Stimulated activated CD4-positive, alpha-beta T cell treated with anti-CD3 and anti-CD28 coated beads, TNF-alpha, amount 100 ng/mL, for 48 hours (primary cell): Measurements from ENCODE around the gene TLCD1.

Experiments used
- DNase-seq, 3 donors: peaks; one replicate each; pipeline ENCODE4 v3.0.0-alpha.2; 2020; ENCODE audit warnings: low read depth in 3 of 3

The TLCD1 gene

GRCh38 chr17:28712705-28713415 lies 13.2 kb downstream of the TLCD1 start:
- DNase-seq: no peak

- peak in 2 of 3 donors; percentile 50 to 67 for DNase-seq
Observed at GRCh38 chr17:28712032-28712704, 13.9 kb downstream of the TLCD1 start.

GRCh38 chr17:28711723-28712031 lies 14.4 kb downstream of the TLCD1 start, which contains the start of gene PROCA1:
TSS of gene PROCA1 (minus strand) at chr17:28711888. CDS start at chr17:28711660, 228 bp downstream.
- no peak for DNase-seq

GRCh38 chr17:28710861-28711722 lies 14.9 kb downstream of the TLCD1 start:
- peak; percentile 85 to 87 (median 86) for DNase-seq

GRCh38 chr17:28707339-28707720 lies 18.7 kb downstream of the TLCD1 start:
- no peak for DNase-seq

GRCh38 chr17:28706471-28707338 lies 19.3 kb downstream of the TLCD1 start:
- no peak for DNase-seq

GRCh38 chr17:28705728-28706334 lies 20.2 kb downstream of the TLCD1 start:
- no peak for DNase-seq

- DNase-seq: no peak
Observed at GRCh38 chr17:28705074-28705659, 20.9 kb downstream of the TLCD1 start.

GRCh38 chr17:28704219-28704858 lies 21.7 kb downstream of the TLCD1 start:
- no peak for DNase-seq

- DNase-seq: no peak
Observed at GRCh38 chr17:28703552-28704218, 22.3 kb downstream of the TLCD1 start.

GRCh38 chr17:28702752-28703150 lies 23.3 kb downstream of the TLCD1 start:
- no peak for DNase-seq

GRCh38 chr17:28702026-28702751 lies 23.8 kb downstream of the TLCD1 start:
- DNase-seq: no peak

- no peak for DNase-seq
Observed at GRCh38 chr17:28700830-28701492, 25.1 kb downstream of the TLCD1 start.

- no peak for DNase-seq
Observed at GRCh38 chr17:28700278-28700677, 25.8 kb downstream of the TLCD1 start.

- no peak for DNase-seq
Observed at GRCh38 chr17:28698253-28698941, 27.6 kb downstream of the TLCD1 start.

- no peak for DNase-seq
Observed at GRCh38 chr17:28693869-28694268, 32.2 kb downstream of the TLCD1 start.

- no peak for DNase-seq
Observed at GRCh38 chr17:28689011-28689410, 37.0 kb downstream of the TLCD1 start.

GRCh38 chr17:28688481-28688880 lies 37.6 kb downstream of the TLCD1 start:
- no peak for DNase-seq
